ENCODE results near the gene ADGRB2. TPM values are rescaled to one million over a fixed set of nuclear protein-coding genes. Genes with fewer than 3 reads are reported as not detected.

Gene ADGRB2
- total RNA-seq, 1 experiment from 2014 or later: 34.8 TPM

DNA sequence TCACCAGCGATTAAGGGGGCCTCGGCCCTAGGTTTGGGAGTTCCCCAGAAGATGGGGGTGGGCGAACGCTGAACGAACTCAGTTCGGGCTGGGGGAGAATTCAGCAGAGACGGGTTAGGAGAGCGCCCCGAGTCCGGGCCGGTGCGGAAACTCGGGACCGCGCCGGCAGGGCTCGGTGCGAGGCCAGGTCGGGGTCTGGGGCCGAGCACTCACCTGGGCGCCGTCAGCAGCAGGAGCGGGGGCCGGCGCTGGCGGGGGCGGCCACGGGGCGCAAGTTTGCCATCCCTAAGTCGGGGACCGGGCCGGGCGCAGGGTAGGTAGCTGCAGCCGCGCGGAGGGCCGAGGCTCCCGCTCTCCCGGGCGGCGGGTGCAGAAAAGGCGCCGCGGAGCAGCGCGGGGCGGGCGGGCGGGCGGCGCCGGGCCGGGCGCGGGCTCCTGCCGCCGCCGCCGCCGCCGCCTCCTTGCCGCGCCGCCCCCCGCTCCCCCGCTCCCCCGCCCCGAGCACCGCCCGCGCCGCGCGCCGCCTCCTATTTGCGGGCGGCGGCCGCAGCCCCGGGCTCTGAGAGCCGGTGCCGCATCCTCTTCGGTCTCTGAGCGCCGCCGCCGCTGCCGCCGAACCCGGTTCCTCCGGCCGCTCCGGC lies 349 bp downstream of the ADGRB2 start:
- no peaks in the 10 kb centered on the region; the same call in 1 of the 2 replicates for H3K36me3 ChIP-seq (ENCODE audit: control insufficient read depth, insufficient read depth, low read length)
- ChIA-PET CTCF (no interaction called here), POLR2A (no interaction called here)
- BruUV-seq (replicated peaks): no TSS peak
- H3K27ac ChIP-seq (ENCODE audit: low read length): peak overlapping the region; percentile 46; the same call in 1 of the 2 replicates
- intact Hi-C loops (cut with micrococcal nuclease; ENCODE audit: unreplicated experiment): no loop called here
- ATAC-seq: peak; percentile 7
- TF ChIP-seq SIN3A (IDR thresholded peaks at IDR 0.05; ENCODE audit: borderline replicate concordance, insufficient read depth, low read depth, low read length) (no peak), CTCF (IDR thresholded peaks at IDR 0.05) (no peak), TCF7L2 (IDR thresholded peaks at IDR 0.05; ENCODE audit: low read depth, low read length) (no peak), POLR2AphosphoS5 (IDR thresholded peaks at IDR 0.05; ENCODE audit: low read depth, low read length) (no peak)
- TF ChIP-seq, protein P1, sequence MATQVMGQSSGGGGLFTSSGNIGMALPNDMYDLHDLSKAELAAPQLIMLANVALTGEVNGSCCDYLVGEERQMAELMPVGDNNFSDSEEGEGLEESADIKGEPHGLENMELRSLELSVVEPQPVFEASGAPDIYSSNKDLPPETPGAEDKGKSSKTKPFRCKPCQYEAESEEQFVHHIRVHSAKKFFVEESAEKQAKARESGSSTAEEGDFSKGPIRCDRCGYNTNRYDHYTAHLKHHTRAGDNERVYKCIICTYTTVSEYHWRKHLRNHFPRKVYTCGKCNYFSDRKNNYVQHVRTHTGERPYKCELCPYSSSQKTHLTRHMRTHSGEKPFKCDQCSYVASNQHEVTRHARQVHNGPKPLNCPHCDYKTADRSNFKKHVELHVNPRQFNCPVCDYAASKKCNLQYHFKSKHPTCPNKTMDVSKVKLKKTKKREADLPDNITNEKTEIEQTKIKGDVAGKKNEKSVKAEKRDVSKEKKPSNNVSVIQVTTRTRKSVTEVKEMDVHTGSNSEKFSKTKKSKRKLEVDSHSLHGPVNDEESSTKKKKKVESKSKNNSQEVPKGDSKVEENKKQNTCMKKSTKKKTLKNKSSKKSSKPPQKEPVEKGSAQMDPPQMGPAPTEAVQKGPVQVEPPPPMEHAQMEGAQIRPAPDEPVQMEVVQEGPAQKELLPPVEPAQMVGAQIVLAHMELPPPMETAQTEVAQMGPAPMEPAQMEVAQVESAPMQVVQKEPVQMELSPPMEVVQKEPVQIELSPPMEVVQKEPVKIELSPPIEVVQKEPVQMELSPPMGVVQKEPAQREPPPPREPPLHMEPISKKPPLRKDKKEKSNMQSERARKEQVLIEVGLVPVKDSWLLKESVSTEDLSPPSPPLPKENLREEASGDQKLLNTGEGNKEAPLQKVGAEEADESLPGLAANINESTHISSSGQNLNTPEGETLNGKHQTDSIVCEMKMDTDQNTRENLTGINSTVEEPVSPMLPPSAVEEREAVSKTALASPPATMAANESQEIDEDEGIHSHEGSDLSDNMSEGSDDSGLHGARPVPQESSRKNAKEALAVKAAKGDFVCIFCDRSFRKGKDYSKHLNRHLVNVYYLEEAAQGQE (IDR thresholded peaks at IDR 0.05; ENCODE audit: insufficient read depth in 1 of 2, low read depth in 2 of 2, low read length in 1 of 2): no peak
- peaks cover 64% of the 10 kb centered on the region for H3K4me1 ChIP-seq (ENCODE audit: control insufficient read depth, insufficient read depth, low read length)
- H3K4me3 ChIP-seq (ENCODE audit: low read depth in 2 of 2, low read length in 2 of 2): peak overlapping the region; percentile 62 to 68
- DNase-seq (ENCODE audit: low read depth, low spot score): no peak
- no peaks in the 10 kb centered on the region for H3K9me3 ChIP-seq (ENCODE audit: control insufficient read depth, insufficient read depth, low read depth, low read length)
- in situ Hi-C loops (cut with HindIII; ENCODE audit: low pct_unique_long_range_greater_than_20kb, low sequenced_read_pairs): no loop called here
- no peaks in the 10 kb centered on the region for H3K27me3 ChIP-seq (ENCODE audit: control insufficient read depth, insufficient read depth, low read length)

GRCh38 chr1:31762726-31763670 lies 1.1 kb downstream of the ADGRB2 start:
- ChIA-PET POLR2A (interaction anchor here (0.9 kb wide), 1 partner anchor 27 kb away, joined by 3 read pairs; no protein-coding TSS in a partner anchor), CTCF (interaction anchor here (0.5 to 0.9 kb wide), 3 partner anchors 24 to 99 kb away, joined by 4 to 14 read pairs (median 8); no protein-coding TSS in a partner anchor)
- H3K4me1 ChIP-seq (ENCODE audit: control insufficient read depth, insufficient read depth, low read length): peaks cover 60% of the 10 kb centered on the region
- intact Hi-C loops (cut with micrococcal nuclease; ENCODE audit: unreplicated experiment) (no loop called here), in situ Hi-C loops (cut with HindIII; ENCODE audit: low pct_unique_long_range_greater_than_20kb, low sequenced_read_pairs) (no loop called here)
- peak overlapping the region; percentile 46 for H3K27ac ChIP-seq (ENCODE audit: low read length)
- DNase-seq (ENCODE audit: low read depth, low spot score): no peak
- TF ChIP-seq TCF7L2 (IDR thresholded peaks at IDR 0.05; ENCODE audit: low read depth, low read length): no peak
- peak; percentile 93 for TF ChIP-seq CTCF (IDR thresholded peaks at IDR 0.05)
- no TSS peak for BruUV-seq (replicated peaks)
- H3K4me3 ChIP-seq (ENCODE audit: low read depth in 2 of 2, low read length in 2 of 2): peak overlapping the region; percentile 62 to 68
- no peaks in the 10 kb centered on the region for H3K9me3 ChIP-seq (ENCODE audit: control insufficient read depth, insufficient read depth, low read depth, low read length)
- H3K36me3 ChIP-seq (ENCODE audit: control insufficient read depth, insufficient read depth, low read length): no peaks in the 10 kb centered on the region; the same call in 1 of the 2 replicates
- H3K27me3 ChIP-seq (ENCODE audit: control insufficient read depth, insufficient read depth, low read length): no peaks in the 10 kb centered on the region
- peak; percentile 70 for ATAC-seq
